OCI-LY7 (cell line): ENCODE measurements around the gene ABCF3. TPM values are rescaled to one million over a fixed set of nuclear protein-coding genes. Genes with fewer than 3 reads are reported as not detected.

Experiments
- BruUV-seq: library from RNA; stranded (reverse); fragments of 400-500 nt; replicated peaks from 2 replicates; lab custom pipeline; 2021; lab: Mats Ljungman, UMichigan
- CTCF ChIA-PET: fragments of 300-600 bp; sonication (Branson Sonifier 250); formaldehyde crosslinking; loops from one replicate; lab custom pipeline; 2022; ENCODE audit warnings: antibody characterized with exemption; ENCODE audit not compliant: unreplicated experiment; lab: Charles Lee
- POLR2A ChIA-PET: fragments of 300-600 bp; sonication (Branson Sonifier 250); formaldehyde crosslinking; loops from one replicate; lab custom pipeline; 2022; ENCODE audit warnings: antibody characterized with exemption; lab: Charles Lee
- DNase-seq: peaks from one replicate; pipeline ENCODE4 v3.0.0-alpha.2; 2015; ENCODE audit warnings: low spot score
- H2AFZ ChIP-seq: fragments of 200-600 bp; sonication (generic), shearing (Covaris generic); 2 replicates; pipeline ENCODE4 v1.6.1; 2014; ENCODE audit warnings: mild to moderate bottlenecking, antibody characterized with exemption, low read length, moderate library complexity
- H3K27ac ChIP-seq: fragments of 200-600 bp; sonication (generic); 2 replicates; pipeline ENCODE4 v1.5.1; 2014; ENCODE audit warnings: mixed run types, low read depth, mild to moderate bottlenecking, moderate library complexity, low read length, inconsistent platforms; ENCODE audit not compliant: poor library complexity, severe bottlenecking
- H3K36me3 ChIP-seq: fragments of 200-600 bp; sonication (generic); 2 replicates; pipeline ENCODE4 v1.6.1; 2014; ENCODE audit warnings: mild to moderate bottlenecking, antibody characterized with exemption, low read length, moderate library complexity, mixed read lengths; ENCODE audit not compliant: insufficient read depth
- H3K4me1 ChIP-seq: fragments of 200-600 bp; sonication (generic); 2 replicates; pipeline ENCODE4 v1.5.1; 2014; ENCODE audit warnings: mild to moderate bottlenecking, low read length; ENCODE audit not compliant: insufficient read depth, poor library complexity, severe bottlenecking
- H3K4me2 ChIP-seq: fragments of 200-600 bp; sonication (generic); 2 replicates; pipeline ENCODE4 v1.6.1; 2014; ENCODE audit warnings: mild to moderate bottlenecking, low read length
- H3K4me3 ChIP-seq: fragments of 200-600 bp; sonication (generic); 2 replicates; pipeline ENCODE4 v1.5.1; 2014; ENCODE audit warnings: mild to moderate bottlenecking, low read depth, low read length; ENCODE audit not compliant: poor library complexity, severe bottlenecking
- H3K79me2 ChIP-seq: fragments of 200-600 bp; sonication (generic); 2 replicates; pipeline ENCODE4 v1.6.1; 2016; ENCODE audit warnings: low read depth, mild to moderate bottlenecking, low read length, moderate library complexity, mixed read lengths; ENCODE audit not compliant: insufficient read depth
- H3K9me2 ChIP-seq: fragments of 200-600 bp; sonication (generic); 2 replicates; pipeline ENCODE4 v1.6.1; 2016; ENCODE audit warnings: mild to moderate bottlenecking, low read length, mixed read lengths; ENCODE audit not compliant: insufficient read depth
- H3K9me3 ChIP-seq: fragments of 200-600 bp; sonication (generic); 2 replicates; pipeline ENCODE4 v1.6.1; 2014; ENCODE audit warnings: mild to moderate bottlenecking, mixed run types, low read length, mixed read lengths
- H4K20me1 ChIP-seq: fragments of 200-600 bp; sonication (generic); 2 replicates; pipeline ENCODE4 v1.6.1; 2014; ENCODE audit warnings: mild to moderate bottlenecking, antibody characterized with exemption, low read length, moderate library complexity, mixed read lengths; ENCODE audit not compliant: insufficient read depth
- EZH2phosphoT487 ChIP-seq: fragments of 200-600 bp; sonication (generic); IDR thresholded peaks from 2 replicates; pipeline ENCODE4 v1.6.1; 2018; ENCODE audit warnings: low read depth, borderline replicate concordance, mild to moderate bottlenecking, mixed run types, antibody characterized with exemption, low read length, moderate library complexity, mixed read lengths
- intact Hi-C: fragments of 100-400 bp; cut with micrococcal nuclease; formaldehyde crosslinking; loops from one replicate; pipeline ENCODE4 v1.10.0; 2022; ENCODE audit not compliant: unreplicated experiment
- total RNA-seq, 2 experiments: library from RNA; depleted of rRNA in 1 of 2; stranded (reverse); fragments of >200 nt in 1 of 2; shearing (Covaris generic) in 1 of 2; gene quantifications; 2 replicates each; pipeline ENCODE4 v1.2.3, GENCODE V29; 2014 to 2022
- TF ChIP-seq, protein P1 (sequence below): fragments of 200-600 bp; sonication (generic); conservative IDR thresholded peaks from 2 replicates; pipeline ENCODE4 v1.5.1; 2014; ENCODE audit warnings: mild to moderate bottlenecking, antibody characterized with exemption, low read length, moderate library complexity, mixed read lengths

ABCF3 gene
- total RNA-seq, 2 experiments from 2014 or later: 51.6 to 67.1 TPM

- CTCF ChIA-PET: no interaction called here
- peaks cover 26% of the 10 kb centered on the region for H3K4me1 ChIP-seq
- TF ChIP-seq, protein P1, sequence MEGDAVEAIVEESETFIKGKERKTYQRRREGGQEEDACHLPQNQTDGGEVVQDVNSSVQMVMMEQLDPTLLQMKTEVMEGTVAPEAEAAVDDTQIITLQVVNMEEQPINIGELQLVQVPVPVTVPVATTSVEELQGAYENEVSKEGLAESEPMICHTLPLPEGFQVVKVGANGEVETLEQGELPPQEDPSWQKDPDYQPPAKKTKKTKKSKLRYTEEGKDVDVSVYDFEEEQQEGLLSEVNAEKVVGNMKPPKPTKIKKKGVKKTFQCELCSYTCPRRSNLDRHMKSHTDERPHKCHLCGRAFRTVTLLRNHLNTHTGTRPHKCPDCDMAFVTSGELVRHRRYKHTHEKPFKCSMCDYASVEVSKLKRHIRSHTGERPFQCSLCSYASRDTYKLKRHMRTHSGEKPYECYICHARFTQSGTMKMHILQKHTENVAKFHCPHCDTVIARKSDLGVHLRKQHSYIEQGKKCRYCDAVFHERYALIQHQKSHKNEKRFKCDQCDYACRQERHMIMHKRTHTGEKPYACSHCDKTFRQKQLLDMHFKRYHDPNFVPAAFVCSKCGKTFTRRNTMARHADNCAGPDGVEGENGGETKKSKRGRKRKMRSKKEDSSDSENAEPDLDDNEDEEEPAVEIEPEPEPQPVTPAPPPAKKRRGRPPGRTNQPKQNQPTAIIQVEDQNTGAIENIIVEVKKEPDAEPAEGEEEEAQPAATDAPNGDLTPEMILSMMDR: no peak
- no peak for TF ChIP-seq EZH2phosphoT487
- peaks cover 14% of the 10 kb centered on the region for H3K79me2 ChIP-seq
- BruUV-seq: no TSS peak
- H3K36me3 ChIP-seq: peaks cover 58% of the 10 kb centered on the region
- POLR2A ChIA-PET: interaction anchor here (0.6 kb wide), 1 partner anchor 1497 kb away, joined by 3 read pairs; no protein-coding TSS in a partner anchor
- H3K9me3 ChIP-seq: no peaks in the 10 kb centered on the region
- no peaks in the 10 kb centered on the region for H3K9me2 ChIP-seq
- no peak overlapping the region for H2AFZ ChIP-seq
- no peak overlapping the region for H3K4me3 ChIP-seq
- DNase-seq: no peak
- intact Hi-C loops: no loop called here
- H3K4me2 ChIP-seq: no peak overlapping the region
- no peak overlapping the region for H3K27ac ChIP-seq
- H4K20me1 ChIP-seq: no peaks in the 10 kb centered on the region
These were observed 8.2 kb upstream of the ABCF3 start for GRCh38 chr3:184177767-184178306.

GRCh38 chr3:184178521-184179138 is 7.4 kb upstream of the ABCF3 start:
- POLR2A ChIA-PET: no interaction called here
- Histone ChIP-seq H3K27ac (no peak overlapping the region), H3K9me2 (no peaks in the 10 kb centered on the region), H3K36me3 (peaks cover 66% of the 10 kb centered on the region), H3K4me1 (peaks cover 26% of the 10 kb centered on the region), H2AFZ (no peak overlapping the region), H3K4me3 (no peak overlapping the region), H4K20me1 (no peaks in the 10 kb centered on the region), H3K79me2 (peaks cover 14% of the 10 kb centered on the region), H3K4me2 (no peak overlapping the region), H3K9me3 (no peaks in the 10 kb centered on the region)
- TF ChIP-seq, protein P1: no peak
- TF ChIP-seq EZH2phosphoT487: no peak
- no peak for DNase-seq
- intact Hi-C loops: no loop called here
- CTCF ChIA-PET: interaction anchor here (0.7 kb wide), 1 partner anchor 984 kb away, joined by 5 read pairs; no protein-coding TSS in a partner anchor
- no TSS peak for BruUV-seq

DNA sequence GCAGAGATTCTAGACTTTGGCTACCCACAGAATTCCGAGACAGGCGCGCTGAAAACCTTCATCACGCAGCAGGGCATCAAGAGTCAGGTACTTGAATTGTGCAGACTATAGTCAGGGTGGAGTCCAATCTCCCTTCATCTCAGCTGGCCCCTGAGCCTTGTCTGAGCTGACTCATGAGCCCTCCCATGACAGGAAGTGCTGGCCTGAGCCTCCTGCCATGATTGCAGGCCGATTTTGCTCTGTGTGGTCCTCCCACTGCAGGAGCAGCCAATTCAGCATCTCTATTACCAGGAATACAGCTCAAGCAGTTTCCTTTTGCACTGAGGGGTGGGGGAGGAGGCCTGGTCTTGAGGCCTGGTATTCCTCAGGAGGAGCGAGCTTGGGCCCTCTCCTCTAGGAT is 5.8 kb upstream of the ABCF3 start:
- no peak overlapping the region for H3K4me2 ChIP-seq
- BruUV-seq: no TSS peak
- peaks cover 12% of the 10 kb centered on the region for H3K79me2 ChIP-seq
- no peak for DNase-seq
- H3K9me3 ChIP-seq: no peaks in the 10 kb centered on the region
- H3K36me3 ChIP-seq: peaks cover 76% of the 10 kb centered on the region
- intact Hi-C loops: no loop called here
- ChIA-PET CTCF (interaction anchor here (0.6 kb wide), 1 partner anchor 502 kb away, joined by 7 read pairs; no protein-coding TSS in a partner anchor), POLR2A (interaction anchor here (0.6 kb wide), 1 partner anchor 607 kb away, joined by 4 read pairs; no protein-coding TSS in a partner anchor)
- peaks cover 24% of the 10 kb centered on the region for H3K4me1 ChIP-seq
- no peaks in the 10 kb centered on the region for H3K9me2 ChIP-seq
- H3K27ac ChIP-seq: no peak overlapping the region
- TF ChIP-seq, protein P1: no peak
- TF ChIP-seq EZH2phosphoT487: no peak
- no peak overlapping the region for H2AFZ ChIP-seq
- no peaks in the 10 kb centered on the region for H4K20me1 ChIP-seq
- H3K4me3 ChIP-seq: no peak overlapping the region
